DOHH2 (cell line): Measurements from ENCODE around the gene CEP85L.

Experiments used
- EZH2phosphoT487 ChIP-seq: fragments of 200-600 bp; sonication (generic); IDR thresholded peaks from 2 replicates; pipeline ENCODE4 v1.6.1; 2017; ENCODE audit warnings: borderline replicate concordance, mild to moderate bottlenecking, antibody characterized with exemption, low read length, moderate library complexity, mixed read lengths
- TF ChIP-seq, protein P1 (sequence below): fragments of 200-600 bp; sonication (generic); IDR thresholded peaks from one replicate; pipeline ENCODE4 v1.5.1; 2014; ENCODE audit warnings: antibody characterized with exemption, mild to moderate bottlenecking, low read depth, low read length; ENCODE audit not compliant: poor library complexity, severe bottlenecking

DNA sequence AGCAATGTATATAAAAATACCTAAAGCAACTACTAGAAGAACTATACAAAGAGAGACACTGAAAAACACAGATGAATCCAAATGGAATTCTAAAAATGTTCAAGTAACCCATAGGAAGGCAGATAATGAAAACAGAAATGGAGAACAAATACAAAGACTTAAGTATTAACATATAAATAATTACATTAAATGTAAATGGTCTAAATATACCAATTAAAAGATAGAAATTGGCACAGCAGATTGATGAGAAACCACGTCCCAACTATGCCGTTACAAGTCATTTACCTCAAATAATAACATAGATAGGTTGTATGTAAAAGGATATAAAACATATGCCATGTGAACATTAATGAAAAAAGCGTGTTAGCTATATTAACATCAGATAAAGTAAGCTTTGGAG, 40.1 kb downstream of the CEP85L start:
- TF ChIP-seq, protein P1, sequence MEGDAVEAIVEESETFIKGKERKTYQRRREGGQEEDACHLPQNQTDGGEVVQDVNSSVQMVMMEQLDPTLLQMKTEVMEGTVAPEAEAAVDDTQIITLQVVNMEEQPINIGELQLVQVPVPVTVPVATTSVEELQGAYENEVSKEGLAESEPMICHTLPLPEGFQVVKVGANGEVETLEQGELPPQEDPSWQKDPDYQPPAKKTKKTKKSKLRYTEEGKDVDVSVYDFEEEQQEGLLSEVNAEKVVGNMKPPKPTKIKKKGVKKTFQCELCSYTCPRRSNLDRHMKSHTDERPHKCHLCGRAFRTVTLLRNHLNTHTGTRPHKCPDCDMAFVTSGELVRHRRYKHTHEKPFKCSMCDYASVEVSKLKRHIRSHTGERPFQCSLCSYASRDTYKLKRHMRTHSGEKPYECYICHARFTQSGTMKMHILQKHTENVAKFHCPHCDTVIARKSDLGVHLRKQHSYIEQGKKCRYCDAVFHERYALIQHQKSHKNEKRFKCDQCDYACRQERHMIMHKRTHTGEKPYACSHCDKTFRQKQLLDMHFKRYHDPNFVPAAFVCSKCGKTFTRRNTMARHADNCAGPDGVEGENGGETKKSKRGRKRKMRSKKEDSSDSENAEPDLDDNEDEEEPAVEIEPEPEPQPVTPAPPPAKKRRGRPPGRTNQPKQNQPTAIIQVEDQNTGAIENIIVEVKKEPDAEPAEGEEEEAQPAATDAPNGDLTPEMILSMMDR, result no peak
- TF ChIP-seq EZH2phosphoT487, result no peak
